MCF 10A (cell line): ENCODE results near the gene TEX2. TPM values are rescaled to one million over a fixed set of nuclear protein-coding genes. Genes with fewer than 3 reads are reported as not detected.

ENCODE experiments used
- BruUV-seq: library from RNA; stranded (reverse); fragments of 400-500 nt; replicated peaks from 2 replicates; lab custom pipeline; 2021; lab: Mats Ljungman, UMichigan
- CTCF ChIA-PET: fragments of 300-600 bp; sonication (Branson Sonifier 250); formaldehyde crosslinking; extraction: SDS; loops from one replicate; lab custom pipeline; 2021; ENCODE audit warnings: antibody characterized with exemption, inconsistent platforms; lab: Yijun Ruan, JAX
- POLR2A ChIA-PET: fragments of 300-600, 350-650 bp; sonication (Branson Sonifier 250); formaldehyde crosslinking; extraction: SDS; loops from one replicate; lab custom pipeline; 2020; ENCODE audit warnings: antibody characterized with exemption, inconsistent platforms; lab: Yijun Ruan, JAX
- DNase-seq: peaks from one replicate; pipeline ENCODE4 v3.0.0-alpha.2; 2018; ENCODE audit not compliant: unreplicated experiment
- H3K27ac Mint-ChIP-seq: one replicate; pipeline ENCODE4 v1.8.0; 2022; ENCODE audit warnings: mild to moderate bottlenecking, low read depth, mixed read lengths; ENCODE audit not compliant: unreplicated experiment
- H3K27me3 Mint-ChIP-seq: one replicate; pipeline ENCODE4 v1.8.0; 2022; ENCODE audit warnings: mixed read lengths; ENCODE audit not compliant: insufficient read depth, unreplicated experiment
- H3K36me3 Mint-ChIP-seq: one replicate; pipeline ENCODE4 v1.8.0; 2022; ENCODE audit warnings: mild to moderate bottlenecking, moderate library complexity, mixed read lengths; ENCODE audit not compliant: insufficient read depth, unreplicated experiment
- H3K4me1 Mint-ChIP-seq: one replicate; pipeline ENCODE4 v1.8.0; 2022; ENCODE audit warnings: mixed read lengths; ENCODE audit not compliant: insufficient read depth, unreplicated experiment
- H3K4me3 Mint-ChIP-seq: one replicate; pipeline ENCODE4 v1.8.0; 2022; ENCODE audit warnings: mild to moderate bottlenecking, moderate library complexity, mixed read lengths; ENCODE audit not compliant: unreplicated experiment
- H3K9me3 Mint-ChIP-seq: one replicate; pipeline ENCODE4 v1.8.0; 2022; ENCODE audit warnings: mixed read lengths; ENCODE audit not compliant: unreplicated experiment
- intact Hi-C: fragments of 100-400 bp; cut with micrococcal nuclease; formaldehyde crosslinking; loops from 2 replicates; pipeline ENCODE4 v1.14.1; 2022
- total RNA-seq: library from RNA; stranded (reverse); gene quantifications from 2 replicates; pipeline ENCODE4 v1.2.3, GENCODE V29; 2022
- TF ChIP-seq, protein P1 (sequence below): fragments of 200-600 bp; IDR thresholded peaks from one replicate; pipeline ENCODE4 v1.8.0; 2022; ENCODE audit warnings: antibody characterized with exemption, mild to moderate bottlenecking; ENCODE audit not compliant: unreplicated experiment

The TEX2 gene
- total RNA-seq, 1 experiment from 2014 or later, result 42.2 TPM

DNA sequence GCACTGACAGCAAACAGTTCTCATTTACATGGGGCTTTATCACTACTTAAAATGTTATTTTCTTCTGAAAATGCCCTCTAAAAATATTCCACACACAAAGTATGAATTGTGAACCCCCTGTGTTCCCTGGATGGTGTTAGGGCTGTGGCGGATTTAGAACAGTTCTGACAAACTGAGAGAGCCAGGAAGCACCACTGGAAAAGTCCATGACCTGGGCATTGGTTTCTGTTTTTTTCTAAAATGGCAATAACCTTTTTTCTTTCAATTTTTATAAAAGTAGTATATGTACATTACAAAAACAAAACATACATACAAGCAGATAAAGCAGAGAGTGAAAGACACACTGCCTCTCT, 112.1 kb downstream of the TEX2 start:
- Mint-ChIP-seq H3K36me3 (peaks cover 26% of the 10 kb centered on the region), H3K4me3 (no peak overlapping the region), H3K4me1 (peaks cover 23% of the 10 kb centered on the region), H3K9me3 (no peaks in the 10 kb centered on the region), H3K27me3 (no peaks in the 10 kb centered on the region), H3K27ac (peak overlapping the region; percentile 39)
- TF ChIP-seq, protein P1, sequence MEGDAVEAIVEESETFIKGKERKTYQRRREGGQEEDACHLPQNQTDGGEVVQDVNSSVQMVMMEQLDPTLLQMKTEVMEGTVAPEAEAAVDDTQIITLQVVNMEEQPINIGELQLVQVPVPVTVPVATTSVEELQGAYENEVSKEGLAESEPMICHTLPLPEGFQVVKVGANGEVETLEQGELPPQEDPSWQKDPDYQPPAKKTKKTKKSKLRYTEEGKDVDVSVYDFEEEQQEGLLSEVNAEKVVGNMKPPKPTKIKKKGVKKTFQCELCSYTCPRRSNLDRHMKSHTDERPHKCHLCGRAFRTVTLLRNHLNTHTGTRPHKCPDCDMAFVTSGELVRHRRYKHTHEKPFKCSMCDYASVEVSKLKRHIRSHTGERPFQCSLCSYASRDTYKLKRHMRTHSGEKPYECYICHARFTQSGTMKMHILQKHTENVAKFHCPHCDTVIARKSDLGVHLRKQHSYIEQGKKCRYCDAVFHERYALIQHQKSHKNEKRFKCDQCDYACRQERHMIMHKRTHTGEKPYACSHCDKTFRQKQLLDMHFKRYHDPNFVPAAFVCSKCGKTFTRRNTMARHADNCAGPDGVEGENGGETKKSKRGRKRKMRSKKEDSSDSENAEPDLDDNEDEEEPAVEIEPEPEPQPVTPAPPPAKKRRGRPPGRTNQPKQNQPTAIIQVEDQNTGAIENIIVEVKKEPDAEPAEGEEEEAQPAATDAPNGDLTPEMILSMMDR, result no peak
- POLR2A ChIA-PET, result interaction anchor here (1.2 to 7.1 kb wide), 6 partner anchors 10 to 131 kb away, joined by 3 to 94 read pairs (median 39); no protein-coding TSS in a partner anchor
- no TSS peak for BruUV-seq
- no peak for DNase-seq
- CTCF ChIA-PET, result interaction anchor here (4.1 kb wide), 1 partner anchor 131 kb away, joined by 53 read pairs; no protein-coding TSS in a partner anchor
- intact Hi-C loops, result no loop called here

DNA sequence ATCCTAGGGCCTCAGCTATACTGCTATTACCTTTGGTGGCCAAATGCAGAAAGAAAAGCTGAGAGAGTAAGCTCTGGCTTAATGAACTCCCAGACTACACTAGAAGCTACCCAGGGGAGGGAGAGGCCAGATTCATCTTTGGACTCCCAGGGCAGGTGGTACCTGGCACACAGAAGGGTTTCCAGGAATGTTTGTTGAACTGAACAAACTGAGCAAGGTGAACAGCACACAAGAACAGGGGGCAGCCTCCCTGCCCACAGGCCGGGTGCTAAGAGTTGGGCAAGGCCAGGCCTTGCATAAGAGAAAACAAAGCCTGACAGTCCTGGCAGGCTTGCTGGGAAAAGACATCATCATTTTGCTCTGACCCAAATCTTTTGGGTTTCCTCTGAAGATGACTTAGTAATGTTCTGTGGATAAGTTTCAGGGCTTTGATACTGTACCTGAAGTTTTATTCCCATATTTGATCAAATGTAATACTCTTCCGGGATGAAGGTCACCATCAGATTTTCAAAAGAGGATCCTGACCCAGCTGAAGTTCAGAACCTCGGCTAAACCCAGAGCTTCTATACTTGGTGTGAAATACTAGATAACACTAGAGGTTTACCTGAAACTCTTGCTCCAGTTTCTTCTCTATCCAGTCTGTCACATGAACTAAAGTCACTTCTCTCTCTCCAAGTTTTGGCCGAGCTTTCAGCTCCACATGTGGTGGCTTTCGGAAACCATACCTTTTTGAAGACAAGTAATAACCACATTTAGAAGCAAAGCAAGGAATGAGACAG, 112.6 kb downstream of the TEX2 start:
- TF ChIP-seq, protein P1, result no peak
- no TSS peak for BruUV-seq
- intact Hi-C loops, result no loop called here
- Mint-ChIP-seq H3K9me3 (no peaks in the 10 kb centered on the region), H3K27ac (peak overlapping the region; percentile 39), H3K27me3 (no peaks in the 10 kb centered on the region), H3K4me3 (no peak overlapping the region), H3K36me3 (peaks cover 26% of the 10 kb centered on the region), H3K4me1 (peaks cover 23% of the 10 kb centered on the region)
- POLR2A ChIA-PET, result interaction anchor here (1.0 to 7.1 kb wide), 10 partner anchors 11 to 131 kb away, joined by 3 to 94 read pairs (median 32); partner anchors contain the start of gene TEX2
- CTCF ChIA-PET, result interaction anchor here (0.7 to 4.1 kb wide), 8 partner anchors 48 to 140 kb away, joined by 3 to 53 read pairs (median 4); no protein-coding TSS in a partner anchor
- peak; percentile 73 for DNase-seq

DNA sequence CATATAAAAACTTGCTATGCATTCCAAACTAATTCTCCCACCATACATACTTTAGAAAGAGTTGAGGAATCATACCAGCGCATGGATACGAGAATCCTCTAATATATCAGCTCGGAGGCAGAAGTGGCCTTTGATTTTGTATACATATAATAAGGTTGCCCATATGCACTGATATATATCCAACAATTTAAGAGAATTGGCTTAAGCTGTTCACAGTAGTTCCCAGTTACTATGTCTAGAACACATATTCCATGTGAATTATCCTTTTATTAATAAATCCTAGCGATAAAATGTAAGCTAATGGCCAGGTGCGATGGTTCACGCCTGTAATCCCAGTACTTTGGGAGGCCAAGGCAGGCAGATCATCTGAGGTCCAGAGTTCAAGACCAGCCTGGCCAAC, 113.9 kb downstream of the TEX2 start:
- TF ChIP-seq, protein P1, result no peak
- intact Hi-C loops, result no loop called here
- no TSS peak for BruUV-seq
- peaks cover 22% of the 10 kb centered on the region for H3K36me3 Mint-ChIP-seq
- no peak overlapping the region for H3K4me3 Mint-ChIP-seq
- H3K27ac Mint-ChIP-seq, result no peak overlapping the region
- ChIA-PET CTCF (interaction anchor here (0.6 to 4.1 kb wide), 15 partner anchors 18 to 259 kb away, joined by 3 to 53 read pairs (median 4); no protein-coding TSS in a partner anchor), POLR2A (interaction anchor here (0.8 to 7.1 kb wide), 17 partner anchors 12 to 184 kb away, joined by 3 to 94 read pairs (median 10); partner anchors contain the start of genes ERN1 and TEX2)
- H3K27me3 Mint-ChIP-seq, result no peaks in the 10 kb centered on the region
- no peak for DNase-seq
- H3K4me1 Mint-ChIP-seq, result peaks cover 23% of the 10 kb centered on the region
- no peaks in the 10 kb centered on the region for H3K9me3 Mint-ChIP-seq

DNA sequence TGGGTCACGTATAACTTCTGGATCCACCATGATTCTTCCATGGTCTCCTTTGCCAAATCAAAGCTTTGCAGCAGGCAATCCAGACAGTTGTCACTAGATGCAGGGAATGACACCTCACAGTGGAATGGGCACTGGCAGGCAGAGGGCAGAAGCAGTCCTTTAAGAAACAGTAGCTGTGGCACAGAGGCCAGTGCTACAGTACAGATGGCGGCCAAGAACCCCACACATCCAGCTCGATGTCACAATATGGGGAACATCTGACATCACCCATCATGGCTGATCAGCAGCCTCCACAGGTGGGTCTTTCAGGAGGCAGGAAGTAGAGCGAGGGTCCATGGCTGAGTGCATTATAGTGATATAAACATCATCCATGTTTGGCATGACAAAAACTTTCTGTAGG, 114.4 kb downstream of the TEX2 start:
- TF ChIP-seq, protein P1, result no peak
- Mint-ChIP-seq H3K4me3 (no peak overlapping the region), H3K27ac (no peak overlapping the region), H3K4me1 (peaks cover 23% of the 10 kb centered on the region), H3K27me3 (no peaks in the 10 kb centered on the region), H3K9me3 (no peaks in the 10 kb centered on the region), H3K36me3 (peaks cover 17% of the 10 kb centered on the region)
- intact Hi-C loops, result no loop called here
- POLR2A ChIA-PET, result interaction anchor here (0.8 to 7.1 kb wide), 20 partner anchors 19 to 307 kb away, joined by 3 to 94 read pairs (median 8); partner anchors contain the start of genes ERN1 and TEX2
- no TSS peak for BruUV-seq
- peak; percentile 60 for DNase-seq
- CTCF ChIA-PET, result interaction anchor here (0.6 to 4.1 kb wide), 10 partner anchors 18 to 238 kb away, joined by 3 to 53 read pairs (median 6); partner anchors contain the start of gene CSHL1
